Activated B cell treated with CpG ODN at 0.5 μM for 24 hours (primary cell): ENCODE results near the gene METAP1D. TPM values are rescaled to one million over a fixed set of nuclear protein-coding genes. Genes with fewer than 3 reads are reported as not detected.

Experiments used
- ATAC-seq: fragments of 200-7000 bp; cut with Tn5 transposase; one replicate; pipeline ENCODE4 v1.10.0; 2021; ENCODE audit warnings: low read depth, mild to moderate bottlenecking, moderate library complexity
- CTCF ChIA-PET: fragments of 350-600 bp; sonication (Branson Sonifier 250); formaldehyde crosslinking; loops from one replicate; lab custom pipeline; 2021; ENCODE audit warnings: antibody characterized with exemption; lab: Charles Lee
- POLR2A ChIA-PET: fragments of 350-600 bp; sonication (Branson Sonifier 250); formaldehyde crosslinking; loops from one replicate; lab custom pipeline; 2021; ENCODE audit warnings: antibody characterized with exemption; lab: Charles Lee
- DNase-seq: peaks from one replicate; pipeline ENCODE4 v3.0.0; 2022
- H3K27ac Mint-ChIP-seq: one replicate; pipeline ENCODE4 v1.8.0; 2020; ENCODE audit warnings: mixed read lengths
- H3K27me3 Mint-ChIP-seq: one replicate; pipeline ENCODE4 v1.8.0; 2021; ENCODE audit warnings: mixed read lengths
- H3K36me3 Mint-ChIP-seq: one replicate; pipeline ENCODE4 v1.8.0; 2021; ENCODE audit warnings: low read depth, mixed read lengths
- H3K4me1 Mint-ChIP-seq: one replicate; pipeline ENCODE4 v1.8.0; 2021; ENCODE audit warnings: mixed read lengths
- H3K4me3 Mint-ChIP-seq: one replicate; pipeline ENCODE4 v1.8.0; 2020; ENCODE audit warnings: mild to moderate bottlenecking, mixed read lengths
- H3K9me3 Mint-ChIP-seq: one replicate; pipeline ENCODE4 v1.8.0; 2020; ENCODE audit warnings: mixed read lengths
- CTCF ChIP-seq: fragments of 200-600 bp; IDR thresholded peaks from one replicate; pipeline ENCODE4 v1.8.0; 2022; ENCODE audit warnings: antibody characterized with exemption, mild to moderate bottlenecking
- intact Hi-C: fragments of 100-400 bp; cut with micrococcal nuclease; formaldehyde crosslinking; loops from one replicate; pipeline ENCODE4 v1.15.1; 2024
- total RNA-seq: library from RNA; stranded (reverse); gene quantifications from 2 replicates; pipeline ENCODE4 v1.2.3, GENCODE V29; 2022

Gene METAP1D
- total RNA-seq, 1 donor from 2014 or later, result 13.7 TPM

- H3K36me3 Mint-ChIP-seq, result peaks cover 2% of the 10 kb centered on the region
- no peak overlapping the region for H3K27ac Mint-ChIP-seq
- ChIA-PET CTCF (interaction anchor here (1.1 kb wide), 1 partner anchor 534 kb away, joined by 4 read pairs; no protein-coding TSS in a partner anchor), POLR2A (interaction anchor here (0.7 kb wide), 1 partner anchor 214 kb away, joined by 4 read pairs; no protein-coding TSS in a partner anchor)
- no peaks in the 10 kb centered on the region for H3K9me3 Mint-ChIP-seq
- peaks cover 56% of the 10 kb centered on the region for H3K27me3 Mint-ChIP-seq
- H3K4me1 Mint-ChIP-seq, result peaks cover 14% of the 10 kb centered on the region
- ATAC-seq (no peak), DNase-seq (no peak)
- H3K4me3 Mint-ChIP-seq, result no peak overlapping the region
- TF ChIP-seq CTCF, result no peak
- intact Hi-C loops, result loop anchor here (5.0 kb wide), 1 partner anchor 36 kb away; no protein-coding TSS in a partner anchor
Measured at GRCh38 chr2:172107690-172108586, 108.2 kb downstream of the METAP1D start.

GRCh38 chr2:172108587-172108930 is 108.8 kb downstream of the METAP1D start:
- Mint-ChIP-seq H3K9me3 (no peaks in the 10 kb centered on the region), H3K36me3 (peaks cover 2% of the 10 kb centered on the region), H3K27me3 (peaks cover 55% of the 10 kb centered on the region), H3K27ac (no peak overlapping the region), H3K4me1 (peaks cover 8% of the 10 kb centered on the region), H3K4me3 (no peak overlapping the region)
- intact Hi-C loops, result loop anchor here (5.0 kb wide), 1 partner anchor 36 kb away; no protein-coding TSS in a partner anchor
- no peak for DNase-seq
- POLR2A ChIA-PET, result interaction anchor here (0.6 kb wide), 1 partner anchor 11 kb away, joined by 3 read pairs; no protein-coding TSS in a partner anchor
- CTCF ChIA-PET, result no interaction called here
- no peak for TF ChIP-seq CTCF
- ATAC-seq, result no peak

- Mint-ChIP-seq H3K27ac (no peak overlapping the region), H3K27me3 (peaks cover 53% of the 10 kb centered on the region), H3K36me3 (no peaks in the 10 kb centered on the region), H3K4me1 (peaks cover 4% of the 10 kb centered on the region), H3K9me3 (no peaks in the 10 kb centered on the region), H3K4me3 (no peak overlapping the region)
- POLR2A ChIA-PET, result interaction anchor here (0.6 kb wide), 1 partner anchor 12 kb away, joined by 3 read pairs; no protein-coding TSS in a partner anchor
- ATAC-seq, result no peak
- CTCF ChIA-PET, result no interaction called here
- DNase-seq, result no peak
- intact Hi-C loops, result loop anchor here (5.0 kb wide), 1 partner anchor 37 kb away; no protein-coding TSS in a partner anchor
- TF ChIP-seq CTCF, result no peak
Measured at GRCh38 chr2:172109256-172109987, 109.7 kb downstream of the METAP1D start.

- Mint-ChIP-seq H3K27ac (no peak overlapping the region), H3K36me3 (no peaks in the 10 kb centered on the region), H3K9me3 (no peaks in the 10 kb centered on the region), H3K27me3 (peaks cover 55% of the 10 kb centered on the region), H3K4me1 (peaks cover 4% of the 10 kb centered on the region), H3K4me3 (no peak overlapping the region)
- DNase-seq, result no peak
- intact Hi-C loops, result loop anchor here (5.0 kb wide), 1 partner anchor 38 kb away; no protein-coding TSS in a partner anchor
- TF ChIP-seq CTCF, result no peak
- ChIA-PET POLR2A (no interaction called here), CTCF (no interaction called here)
- ATAC-seq, result no peak
Measured at GRCh38 chr2:172109988-172110811, 110.4 kb downstream of the METAP1D start.
